ENCODE measurements around the gene PKN1. TPM values are rescaled to one million over a fixed set of nuclear protein-coding genes. Genes with fewer than 3 reads are reported as not detected.

Gene PKN1
- total and polyA plus RNA-seq, 2 of the 4 experiments (the other 2 are of a cell fraction): 39.1 to 41.4 TPM

DNA sequence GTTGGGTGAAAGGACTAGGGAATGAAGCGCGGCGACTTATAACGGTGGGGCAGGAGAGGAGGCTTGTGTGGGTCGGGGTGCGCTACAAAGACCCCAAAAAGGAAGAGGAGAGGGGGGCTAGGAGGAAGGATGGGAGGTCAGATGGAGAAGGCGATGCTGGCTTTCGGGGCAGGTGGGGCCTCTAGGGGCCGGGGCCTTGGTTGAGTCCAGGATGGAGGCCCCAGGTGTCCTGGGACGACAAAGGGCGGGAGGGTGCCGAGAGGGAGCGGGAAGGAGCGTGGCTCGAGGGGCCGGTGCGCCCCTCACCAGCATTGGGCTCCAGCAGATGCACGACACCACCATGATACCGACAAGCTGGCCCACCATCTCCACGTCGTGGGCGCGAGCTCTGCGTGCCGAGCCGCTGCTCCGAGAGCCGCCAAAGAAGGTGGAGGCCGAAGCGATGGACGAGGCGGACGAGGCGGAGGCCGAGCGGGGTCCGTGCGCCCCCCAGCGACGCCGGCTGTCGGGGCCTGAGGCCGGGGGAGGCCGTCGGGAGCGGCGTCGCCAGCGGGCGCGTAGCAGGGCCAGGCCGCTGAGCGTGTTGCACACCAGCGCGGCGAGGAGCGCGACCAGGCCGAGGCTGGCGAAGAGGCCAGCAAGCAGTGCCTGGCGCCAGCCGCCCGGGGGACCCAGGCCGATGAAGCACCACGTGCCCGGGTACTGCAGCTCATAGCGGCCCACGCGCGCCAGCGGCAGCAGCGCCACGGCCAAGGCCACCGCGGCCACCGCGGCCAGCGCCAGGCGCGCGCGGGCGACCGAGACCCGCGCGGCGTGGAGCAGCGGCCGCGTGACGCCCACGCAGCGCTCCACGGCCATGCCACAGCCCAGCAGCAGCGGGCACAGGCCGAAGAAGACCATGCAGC is 40.2 kb downstream of the PKN1 start:
- Histone ChIP-seq H3K14ac (replicated peaks; ENCODE audit: low read depth, low read length) (no peak overlapping the region), H3K4ac (ENCODE audit: low read depth, low read length) (no peak overlapping the region), H2AFZ (replicated peaks; ENCODE audit: low read length, poor library complexity) (peak overlapping the region; percentile 67), H3K9ac (ENCODE audit: low read depth, low read length) (no peak overlapping the region), H2AK9ac (replicated peaks; ENCODE audit: low read depth, low read length, poor library complexity) (no peak overlapping the region), H4K8ac (ENCODE audit: low read depth in 2 of 2, low read length in 2 of 2) (no peak overlapping the region), H2BK120ac (ENCODE audit: low read depth, low read length) (no peak overlapping the region), H3K9me3 (ENCODE audit: control insufficient read depth, insufficient read depth, low read length) (no peaks in the 10 kb centered on the region), H3K9me1 (ENCODE audit: insufficient read depth, low read length) (0 out of 2 replicates have a peak, but pooled peaks cover 5% of the 10 kb centered on the region), H4K91ac (ENCODE audit: insufficient read depth, low read depth, low read length) (no peak overlapping the region), H3K18ac (ENCODE audit: low read depth, low read length) (no peak overlapping the region), H3K27me3 (ENCODE audit: control insufficient read depth, insufficient read depth, low read length) (no peaks in the 10 kb centered on the region), H4K20me1 (ENCODE audit: insufficient read depth, low read length) (peaks cover 12% of the 10 kb centered on the region), H2BK5ac (ENCODE audit: low read depth, low read length, poor library complexity, severe bottlenecking) (no peak overlapping the region), H2BK15ac (ENCODE audit: low read depth, low read length) (no peak overlapping the region), H4K5ac (ENCODE audit: low read depth, low read length) (no peak overlapping the region), H3K27ac (ENCODE audit: insufficient read depth, low read length) (no peak overlapping the region), H3K79me1 (ENCODE audit: low read depth in 1 of 2, low read length in 2 of 2) (peaks cover 0 to 19% of the 10 kb centered on the region in 2 experiments; a peak in 2 of 4 replicates), H3K4me1 (ENCODE audit: control insufficient read depth, insufficient read depth, low read length) (peaks cover 31% of the 10 kb centered on the region), H3K56ac (ENCODE audit: extremely low read depth, insufficient read depth, low read length) (no peak overlapping the region), H3K36me3 (ENCODE audit: control insufficient read depth, insufficient read depth, low read length) (peaks cover 25% of the 10 kb centered on the region), H3K23ac (ENCODE audit: low read depth, low read length) (no peak overlapping the region), H2AK5ac (ENCODE audit: low read depth, low read length) (no peak overlapping the region), H3K4me2 (ENCODE audit: low read depth, low read length) (no peak overlapping the region), H3K4me3 (ENCODE audit: insufficient read depth, low read depth, low read length) (no peak overlapping the region), H2BK20ac (ENCODE audit: low read depth, low read length) (no peak overlapping the region)
- in situ Hi-C loops (cut with MboI; ENCODE audit: low sequenced_read_pairs) (loop anchor here (10.0 kb wide), 1 partner anchor 589 kb away; no protein-coding TSS in a partner anchor), intact Hi-C loops (cut with micrococcal nuclease) (no loop called here), dilution Hi-C loops (cut with HindIII; ENCODE audit: low sequenced_read_pairs, unreplicated experiment) (no loop called here)
- ATAC-seq (ENCODE audit: low read depth) (no peak), DNase-seq (no peak)
- WGBS, 2 experiments (ENCODE audit: extremely low coverage in 2 of 2, insufficient read length in 1 of 2): 71% methylated on average over 79 of the region's 97 CpGs; no CpG with 5 or more reads in 1 of the 2 experiments
- ChIA-PET POLR2A (ENCODE audit: unreplicated experiment) (no interaction called here), CTCF (no interaction called here)
- no peak for TF ChIP-seq CEBPB (IDR thresholded peaks at IDR 0.05; ENCODE audit: low read depth, low read length)
- no peak for TF ChIP-seq NFE2L2 (IDR thresholded peaks at IDR 0.05; ENCODE audit: low read depth, low read length)
- TF ChIP-seq RAD21 (IDR thresholded peaks at IDR 0.05; ENCODE audit: low read length): no peak
- TF ChIP-seq, protein P1, sequence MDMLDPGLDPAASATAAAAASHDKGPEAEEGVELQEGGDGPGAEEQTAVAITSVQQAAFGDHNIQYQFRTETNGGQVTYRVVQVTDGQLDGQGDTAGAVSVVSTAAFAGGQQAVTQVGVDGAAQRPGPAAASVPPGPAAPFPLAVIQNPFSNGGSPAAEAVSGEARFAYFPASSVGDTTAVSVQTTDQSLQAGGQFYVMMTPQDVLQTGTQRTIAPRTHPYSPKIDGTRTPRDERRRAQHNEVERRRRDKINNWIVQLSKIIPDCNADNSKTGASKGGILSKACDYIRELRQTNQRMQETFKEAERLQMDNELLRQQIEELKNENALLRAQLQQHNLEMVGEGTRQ (IDR thresholded peaks at IDR 0.05; ENCODE audit: low read depth, low read length): no peak
- TF ChIP-seq MAZ (IDR thresholded peaks at IDR 0.05; ENCODE audit: borderline replicate concordance, low read depth, low read length): no peak
- no peak for TF ChIP-seq POLR2A (IDR thresholded peaks at IDR 0.05; ENCODE audit: low read depth, low read length)
- TF ChIP-seq, protein P2, sequence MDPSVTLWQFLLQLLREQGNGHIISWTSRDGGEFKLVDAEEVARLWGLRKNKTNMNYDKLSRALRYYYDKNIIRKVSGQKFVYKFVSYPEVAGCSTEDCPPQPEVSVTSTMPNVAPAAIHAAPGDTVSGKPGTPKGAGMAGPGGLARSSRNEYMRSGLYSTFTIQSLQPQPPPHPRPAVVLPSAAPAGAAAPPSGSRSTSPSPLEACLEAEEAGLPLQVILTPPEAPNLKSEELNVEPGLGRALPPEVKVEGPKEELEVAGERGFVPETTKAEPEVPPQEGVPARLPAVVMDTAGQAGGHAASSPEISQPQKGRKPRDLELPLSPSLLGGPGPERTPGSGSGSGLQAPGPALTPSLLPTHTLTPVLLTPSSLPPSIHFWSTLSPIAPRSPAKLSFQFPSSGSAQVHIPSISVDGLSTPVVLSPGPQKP (IDR thresholded peaks at IDR 0.05; ENCODE audit: borderline replicate concordance, low read depth, low read length): no peak
- TF ChIP-seq RCOR1 (IDR thresholded peaks at IDR 0.05; ENCODE audit: insufficient replicate concordance, low read length): no peak
- TF ChIP-seq SMC3 (IDR thresholded peaks at IDR 0.05; ENCODE audit: low read depth, low read length): no peak
- no peak for TF ChIP-seq RFX5 (IDR thresholded peaks at IDR 0.05; ENCODE audit: low read depth, low read length)
- TF ChIP-seq CHD1 (IDR thresholded peaks at IDR 0.05; ENCODE audit: low read depth, low read length): no peak
- no peak for TF ChIP-seq FOS (IDR thresholded peaks at IDR 0.05; ENCODE audit: low read depth, low read length)
- BruUV-seq (replicated peaks): no TSS peak

All from IMR-90 (cell line).